GM23338 (cell line): ENCODE results near the gene ADORA2A. TPM values are rescaled to one million over a fixed set of nuclear protein-coding genes. Genes with fewer than 3 reads are reported as not detected.

Experiments
- ATAC-seq: fragments of 200-7000 bp; cut with Tn5 transposase; 3 replicates; pipeline ENCODE4 v1.9.1; 2020
- DNase-seq: peaks from one replicate; pipeline ENCODE4 v3.0.0-alpha.2; 2015; ENCODE audit warnings: low spot score
- H2AFZ ChIP-seq: fragments of 200-600 bp; sonication (generic); 2 replicates; pipeline ENCODE4 v1.8.0; 2016; ENCODE audit warnings: antibody characterized with exemption, mild to moderate bottlenecking, moderate library complexity
- H3F3A ChIP-seq: fragments of 200-600 bp; sonication (generic); replicated peaks from 2 replicates; pipeline ENCODE4 v1.8.0; 2017; ENCODE audit warnings: antibody characterized with exemption, mixed run types, low read depth
- H3K27ac ChIP-seq: fragments of 200-600 bp; sonication (generic); 2 replicates; pipeline ENCODE4 v1.6.1; 2016; ENCODE audit warnings: low read depth
- H3K27me3 ChIP-seq: fragments of 200-600 bp; sonication (generic); 2 replicates; pipeline ENCODE4 v1.8.0; 2016; ENCODE audit warnings: mild to moderate bottlenecking, mixed run types, moderate library complexity; ENCODE audit not compliant: insufficient read depth
- H3K36me3 ChIP-seq: fragments of 200-600 bp; sonication (generic); 2 replicates; pipeline ENCODE4 v1.8.0; 2016; ENCODE audit warnings: mild to moderate bottlenecking; ENCODE audit not compliant: insufficient read depth
- H3K4me1 ChIP-seq: fragments of 200-600 bp; sonication (generic); 2 replicates; pipeline ENCODE4 v1.8.0; 2016; ENCODE audit warnings: mild to moderate bottlenecking, moderate library complexity; ENCODE audit not compliant: insufficient read depth
- H3K4me2 ChIP-seq: fragments of 200-600 bp; sonication (generic); 2 replicates; pipeline ENCODE4 v1.7.1; 2017; ENCODE audit warnings: mixed run types
- H3K4me3 ChIP-seq: fragments of 200-600 bp; sonication (generic); 2 replicates; pipeline ENCODE4 v1.6.1; 2016; ENCODE audit warnings: mixed run types
- H3K79me2 ChIP-seq: fragments of 200-600 bp; sonication (generic); replicated peaks from 2 replicates; pipeline ENCODE4 v1.8.0; 2017; ENCODE audit warnings: mild to moderate bottlenecking; ENCODE audit not compliant: insufficient read depth
- H3K9me2 ChIP-seq: fragments of 200-600 bp; sonication (generic); 2 replicates; pipeline ENCODE4 v1.8.0; 2017; ENCODE audit not compliant: insufficient read depth
- H4K20me1 ChIP-seq: fragments of 200-600 bp; sonication (generic); replicated peaks from 2 replicates; pipeline ENCODE4 v1.8.0; 2017; ENCODE audit warnings: mild to moderate bottlenecking; ENCODE audit not compliant: insufficient read depth
- H3K27ac Mint-ChIP-seq: 2 replicates; pipeline ENCODE4 v1.8.0; 2020; ENCODE audit warnings: inconsistent platforms, mild to moderate bottlenecking, moderate library complexity, mixed read lengths
- H3K27me3 Mint-ChIP-seq: 3 replicates; pipeline ENCODE4 v1.8.0; 2022; ENCODE audit warnings: low read depth, mild to moderate bottlenecking, moderate library complexity, mixed read lengths, inconsistent platforms; ENCODE audit not compliant: insufficient read depth, poor library complexity
- H3K36me3 Mint-ChIP-seq: 3 replicates; pipeline ENCODE4 v1.8.0; 2021; ENCODE audit warnings: low read depth, mild to moderate bottlenecking, inconsistent platforms, moderate library complexity, mixed read lengths
- H3K4me1 Mint-ChIP-seq: 3 replicates; pipeline ENCODE4 v1.8.0; 2020; ENCODE audit warnings: mild to moderate bottlenecking, inconsistent platforms, mixed read lengths
- H3K4me3 Mint-ChIP-seq: 3 replicates; pipeline ENCODE4 v1.8.0; 2021; ENCODE audit warnings: moderate library complexity, mild to moderate bottlenecking, inconsistent platforms, mixed read lengths
- H3K9me3 Mint-ChIP-seq: 3 replicates; pipeline ENCODE4 v1.8.0; 2020; ENCODE audit warnings: moderate library complexity, mild to moderate bottlenecking, inconsistent platforms, mixed read lengths
- CREB1 ChIP-seq: fragments of 250-450 bp; sonication (Bioruptor Pico); IDR thresholded peaks from 2 replicates; pipeline ENCODE4 v1.5.0; 2020; ENCODE audit warnings: low read depth, mild to moderate bottlenecking, moderate library complexity
- CTCF ChIP-seq, 2 experiments: fragments of 200-600 bp in 1 of 2; sonication (generic) in 1 of 2; conservative IDR thresholded peaks; 2 replicates each; pipeline versions ENCODE4 v1.5.1 to v1.6.1; 2016 to 2017; ENCODE audit warnings: antibody characterized with exemption in 2 of 2, low read depth in 2 of 2, mild to moderate bottlenecking in 2 of 2, moderate library complexity in 1 of 2
- ETS1 ChIP-seq: IDR thresholded peaks from 2 replicates; pipeline ENCODE4 v1.6.1; 2016; ENCODE audit warnings: antibody characterized with exemption
- EZH2 ChIP-seq: fragments of 200-600 bp; sonication (generic); IDR thresholded peaks from one replicate; pipeline ENCODE4 v1.8.0; 2017; ENCODE audit warnings: antibody characterized with exemption, mild to moderate bottlenecking, low read depth; ENCODE audit not compliant: unreplicated experiment
- EZH2phosphoT487 ChIP-seq: fragments of 200-600 bp; sonication (generic); IDR thresholded peaks from one replicate; pipeline ENCODE4 v1.8.1; 2018; ENCODE audit warnings: antibody characterized with exemption; ENCODE audit not compliant: unreplicated experiment
- JUNB ChIP-seq: IDR thresholded peaks from one replicate; pipeline ENCODE4 v1.6.1; 2016; ENCODE audit warnings: antibody characterized with exemption; ENCODE audit not compliant: unreplicated experiment
- NANOG ChIP-seq: IDR thresholded peaks from 2 replicates; pipeline ENCODE4 v1.6.1; 2016; ENCODE audit warnings: antibody characterized with exemption, borderline replicate concordance
- POLR2AphosphoS5 ChIP-seq: IDR thresholded peaks from 2 replicates; pipeline ENCODE4 v1.6.1; 2016; ENCODE audit warnings: antibody characterized with exemption, low read depth
- ZNF114 ChIP-seq: fragments of 250-450 bp; sonication (Bioruptor Pico); IDR thresholded peaks from 2 replicates; pipeline ENCODE4 v1.5.0; 2020; ENCODE audit warnings: mild to moderate bottlenecking, moderate library complexity
- ZNF331 ChIP-seq: fragments of 250-450 bp; sonication (Bioruptor Pico); IDR thresholded peaks from 2 replicates; pipeline ENCODE4 v1.5.0; 2020; ENCODE audit warnings: low read depth, mild to moderate bottlenecking, moderate library complexity
- polyA plus RNA-seq: library from polyadenylated mRNA; unstranded; fragments of >200 nt; fragmentation: Nextera tagmentation; extraction: Ambion mirVana; gene quantifications from 2 replicates; pipeline ENCODE4 v1.2.1, GENCODE V29; 2016
- total RNA-seq: library from RNA; depleted of rRNA; stranded (reverse); fragments of >200 nt; shearing (Covaris generic); gene quantifications from 2 replicates; pipeline ENCODE4 v1.2.3, GENCODE V29; 2014
- TF ChIP-seq, protein P1 (sequence below): IDR thresholded peaks from one replicate; pipeline ENCODE4 v1.6.1; 2018; ENCODE audit warnings: antibody characterized with exemption; ENCODE audit not compliant: unreplicated experiment

The ADORA2A gene
- total and polyA plus RNA-seq, 2 experiments from 2014 or later = 4.1 to 13.5 TPM

- Mint-ChIP-seq H3K27ac (no peak overlapping the region), H3K36me3 (no peaks in the 10 kb centered on the region; the same call in 2 of the 3 replicates), H3K27me3 (peaks cover 48% of the 10 kb centered on the region), H3K4me1 (peaks cover 23% of the 10 kb centered on the region), H3K9me3 (no peaks in the 10 kb centered on the region), H3K4me3 (peak overlapping the region; percentile 80)
- no peaks in the 10 kb centered on the region for H3K36me3 ChIP-seq
- peak; percentile 72 for DNase-seq
- no peaks in the 10 kb centered on the region for H3F3A ChIP-seq
- H3K4me2 ChIP-seq = peak overlapping the region; percentile 92
- H2AFZ ChIP-seq = peak overlapping the region; percentile 74
- TF ChIP-seq ETS1 (no peak), ZNF114 (CRISPR knock-in tag) (no peak), CTCF (conservative IDR thresholded peaks at IDR 0.05; ENCODE audit: low read depth in 2 of 2) (no peak), CREB1 (CRISPR knock-in tag) (no peak)
- peak; percentile 19 for ATAC-seq
- H3K4me1 ChIP-seq = peaks cover 8% of the 10 kb centered on the region; the same call in 1 of the 2 replicates
- H3K27me3 ChIP-seq = peaks cover 29% of the 10 kb centered on the region
- H3K9me2 ChIP-seq = no peaks in the 10 kb centered on the region
- no peaks in the 10 kb centered on the region for H3K79me2 ChIP-seq
- no peaks in the 10 kb centered on the region for H4K20me1 ChIP-seq
- peak overlapping the region; percentile 73 for H3K4me3 ChIP-seq
- H3K27ac ChIP-seq = no peak overlapping the region
These were observed 3.1 kb upstream of the ADORA2A start for GRCh38 chr22:24424001-24424900.

DNA sequence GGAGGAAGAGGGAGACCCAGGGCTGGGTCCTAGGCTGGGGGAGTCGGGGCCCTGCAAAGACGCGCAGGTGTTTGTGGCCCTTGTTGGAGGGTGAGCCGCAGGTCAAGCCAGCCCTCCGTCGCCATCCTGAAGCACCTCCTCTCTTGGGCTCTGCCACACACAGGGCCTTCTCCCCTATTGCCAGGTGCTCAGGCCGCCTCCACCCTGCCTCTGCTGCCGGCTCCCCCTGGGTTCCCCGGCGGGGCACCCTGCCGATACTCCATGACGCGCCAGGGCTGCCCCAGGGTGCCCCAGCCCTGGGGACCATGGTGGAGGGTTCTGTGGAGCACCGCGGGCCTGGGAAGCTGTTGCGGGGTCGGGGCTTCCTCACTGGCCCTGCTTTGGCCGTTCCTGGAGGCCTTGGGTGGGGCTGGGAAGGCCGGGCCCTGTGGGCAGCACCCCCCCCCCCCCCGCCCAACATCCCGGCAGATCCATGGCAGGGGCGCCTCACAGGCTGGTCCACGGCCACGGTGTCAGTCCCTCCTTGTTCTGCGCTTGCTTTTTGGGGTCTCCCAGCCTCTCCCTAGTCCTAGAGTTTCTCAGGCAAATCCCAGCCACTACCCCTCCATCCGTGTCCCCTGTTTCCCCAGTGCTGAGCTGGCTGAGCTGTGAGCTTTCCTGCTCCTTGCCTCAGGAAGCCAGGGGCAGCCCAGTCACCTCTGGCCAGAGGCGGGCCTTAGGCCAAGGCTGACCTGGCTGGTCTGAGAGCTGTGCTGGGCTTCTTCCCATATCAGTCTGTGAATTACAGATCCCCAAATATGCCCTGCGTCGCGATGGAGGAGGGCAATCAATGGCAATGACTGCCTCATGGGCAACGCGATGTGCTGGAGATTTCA lies 2.3 kb upstream of the ADORA2A start:
- no peak for TF ChIP-seq ZNF114 (CRISPR knock-in tag)
- no peak for TF ChIP-seq EZH2phosphoT487
- TF ChIP-seq CREB1 (CRISPR knock-in tag) = no peak
- TF ChIP-seq ETS1 = no peak
- no peak for TF ChIP-seq ZNF331 (CRISPR knock-in tag)
- no peak for TF ChIP-seq EZH2
- no peak for TF ChIP-seq JUNB
- TF ChIP-seq, protein P1, sequence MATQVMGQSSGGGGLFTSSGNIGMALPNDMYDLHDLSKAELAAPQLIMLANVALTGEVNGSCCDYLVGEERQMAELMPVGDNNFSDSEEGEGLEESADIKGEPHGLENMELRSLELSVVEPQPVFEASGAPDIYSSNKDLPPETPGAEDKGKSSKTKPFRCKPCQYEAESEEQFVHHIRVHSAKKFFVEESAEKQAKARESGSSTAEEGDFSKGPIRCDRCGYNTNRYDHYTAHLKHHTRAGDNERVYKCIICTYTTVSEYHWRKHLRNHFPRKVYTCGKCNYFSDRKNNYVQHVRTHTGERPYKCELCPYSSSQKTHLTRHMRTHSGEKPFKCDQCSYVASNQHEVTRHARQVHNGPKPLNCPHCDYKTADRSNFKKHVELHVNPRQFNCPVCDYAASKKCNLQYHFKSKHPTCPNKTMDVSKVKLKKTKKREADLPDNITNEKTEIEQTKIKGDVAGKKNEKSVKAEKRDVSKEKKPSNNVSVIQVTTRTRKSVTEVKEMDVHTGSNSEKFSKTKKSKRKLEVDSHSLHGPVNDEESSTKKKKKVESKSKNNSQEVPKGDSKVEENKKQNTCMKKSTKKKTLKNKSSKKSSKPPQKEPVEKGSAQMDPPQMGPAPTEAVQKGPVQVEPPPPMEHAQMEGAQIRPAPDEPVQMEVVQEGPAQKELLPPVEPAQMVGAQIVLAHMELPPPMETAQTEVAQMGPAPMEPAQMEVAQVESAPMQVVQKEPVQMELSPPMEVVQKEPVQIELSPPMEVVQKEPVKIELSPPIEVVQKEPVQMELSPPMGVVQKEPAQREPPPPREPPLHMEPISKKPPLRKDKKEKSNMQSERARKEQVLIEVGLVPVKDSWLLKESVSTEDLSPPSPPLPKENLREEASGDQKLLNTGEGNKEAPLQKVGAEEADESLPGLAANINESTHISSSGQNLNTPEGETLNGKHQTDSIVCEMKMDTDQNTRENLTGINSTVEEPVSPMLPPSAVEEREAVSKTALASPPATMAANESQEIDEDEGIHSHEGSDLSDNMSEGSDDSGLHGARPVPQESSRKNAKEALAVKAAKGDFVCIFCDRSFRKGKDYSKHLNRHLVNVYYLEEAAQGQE = no peak
- TF ChIP-seq NANOG = no peak
- no peak for TF ChIP-seq POLR2AphosphoS5
- Histone ChIP-seq H3K4me3 (peak overlapping the region; percentile 73), H3K27me3 (peaks cover 29% of the 10 kb centered on the region), H2AFZ (peak overlapping the region; percentile 74), H3K9me2 (no peaks in the 10 kb centered on the region), H4K20me1 (no peaks in the 10 kb centered on the region), H3F3A (no peaks in the 10 kb centered on the region), H3K27ac (no peak overlapping the region), H3K36me3 (no peaks in the 10 kb centered on the region), H3K4me1 (peaks cover 5% of the 10 kb centered on the region; the same call in 1 of the 2 replicates), H3K79me2 (no peaks in the 10 kb centered on the region), H3K4me2 (peak overlapping the region; percentile 92)
- Mint-ChIP-seq H3K9me3 (no peaks in the 10 kb centered on the region), H3K27me3 (peaks cover 43% of the 10 kb centered on the region), H3K36me3 (no peaks in the 10 kb centered on the region; the same call in 2 of the 3 replicates), H3K27ac (no peak overlapping the region), H3K4me1 (peaks cover 18% of the 10 kb centered on the region), H3K4me3 (peak overlapping the region; percentile 80)
- DNase-seq (no peak), ATAC-seq (peak; percentile 1; the same call in 2 of the 3 replicates)
